ENCODE measurements around the gene ARL13B. TPM values are rescaled to one million over a fixed set of nuclear protein-coding genes. Genes with fewer than 3 reads are reported as not detected.

ARL13B gene
- total RNA-seq, 1 experiment from 2014 or later, result 9.3 TPM

DNA sequence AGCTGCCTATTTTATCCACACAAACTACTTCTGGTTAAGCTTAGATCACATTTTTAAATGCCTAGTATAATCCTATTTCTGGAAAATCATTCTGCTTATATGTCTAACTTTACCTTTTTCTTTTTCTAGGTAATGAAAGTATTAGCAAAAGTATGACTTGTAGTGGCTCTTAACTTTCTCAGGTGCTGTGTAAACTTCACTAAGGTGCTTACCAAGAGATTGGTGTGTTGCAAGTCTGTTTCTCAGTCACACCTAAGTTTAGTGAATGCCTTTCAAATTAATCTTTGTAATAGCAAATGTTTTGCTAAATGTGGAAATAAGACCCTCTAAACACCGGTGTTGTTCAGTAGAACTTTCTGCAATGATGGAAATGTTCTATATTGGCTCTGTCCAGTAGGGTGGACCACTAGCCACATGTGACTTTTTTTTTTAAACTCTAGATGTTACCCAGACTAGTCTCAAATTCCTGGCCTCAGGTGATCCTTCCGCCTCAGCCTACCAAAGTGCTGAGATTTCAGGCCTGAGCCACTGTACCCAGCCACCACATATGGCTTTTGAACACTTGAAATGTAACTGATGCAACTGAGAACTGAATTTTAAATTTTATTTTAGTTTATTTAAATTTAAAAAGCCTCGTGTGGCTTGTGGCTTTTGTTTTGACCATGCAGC is 22.0 kb downstream of the ARL13B start:
- Mint-ChIP-seq H3K27me3 (ENCODE audit: low read depth) (no peaks in the 10 kb centered on the region), H3K9me3 (no peaks in the 10 kb centered on the region), H3K4me1 (no peaks in the 10 kb centered on the region), H3K27ac (no peak overlapping the region), H3K4me3 (no peak overlapping the region), H3K36me3 (no peaks in the 10 kb centered on the region; the same call in 1 of the 2 replicates)
- CTCF ChIA-PET, result interaction anchor here (0.6 kb wide), 1 partner anchor 14 kb away, joined by 3 read pairs; no protein-coding TSS in a partner anchor
- DNase-seq (ENCODE audit: low spot score) (no peak), ATAC-seq (no peak)
- POLR2A ChIA-PET, result no interaction called here
- TF ChIP-seq ZNF396 (CRISPR knock-in tag; IDR thresholded peaks at IDR 0.05; ENCODE audit: borderline replicate concordance), result no peak
- no peak for TF ChIP-seq NR3C1 (CRISPR knock-in tag; conservative IDR thresholded peaks at IDR 0.05; ENCODE audit: low read depth)
- TF ChIP-seq, protein P1, sequence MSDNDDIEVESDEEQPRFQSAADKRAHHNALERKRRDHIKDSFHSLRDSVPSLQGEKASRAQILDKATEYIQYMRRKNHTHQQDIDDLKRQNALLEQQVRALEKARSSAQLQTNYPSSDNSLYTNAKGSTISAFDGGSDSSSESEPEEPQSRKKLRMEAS (CRISPR knock-in tag; IDR thresholded peaks at IDR 0.05), result no peak
- TF ChIP-seq, protein P2, sequence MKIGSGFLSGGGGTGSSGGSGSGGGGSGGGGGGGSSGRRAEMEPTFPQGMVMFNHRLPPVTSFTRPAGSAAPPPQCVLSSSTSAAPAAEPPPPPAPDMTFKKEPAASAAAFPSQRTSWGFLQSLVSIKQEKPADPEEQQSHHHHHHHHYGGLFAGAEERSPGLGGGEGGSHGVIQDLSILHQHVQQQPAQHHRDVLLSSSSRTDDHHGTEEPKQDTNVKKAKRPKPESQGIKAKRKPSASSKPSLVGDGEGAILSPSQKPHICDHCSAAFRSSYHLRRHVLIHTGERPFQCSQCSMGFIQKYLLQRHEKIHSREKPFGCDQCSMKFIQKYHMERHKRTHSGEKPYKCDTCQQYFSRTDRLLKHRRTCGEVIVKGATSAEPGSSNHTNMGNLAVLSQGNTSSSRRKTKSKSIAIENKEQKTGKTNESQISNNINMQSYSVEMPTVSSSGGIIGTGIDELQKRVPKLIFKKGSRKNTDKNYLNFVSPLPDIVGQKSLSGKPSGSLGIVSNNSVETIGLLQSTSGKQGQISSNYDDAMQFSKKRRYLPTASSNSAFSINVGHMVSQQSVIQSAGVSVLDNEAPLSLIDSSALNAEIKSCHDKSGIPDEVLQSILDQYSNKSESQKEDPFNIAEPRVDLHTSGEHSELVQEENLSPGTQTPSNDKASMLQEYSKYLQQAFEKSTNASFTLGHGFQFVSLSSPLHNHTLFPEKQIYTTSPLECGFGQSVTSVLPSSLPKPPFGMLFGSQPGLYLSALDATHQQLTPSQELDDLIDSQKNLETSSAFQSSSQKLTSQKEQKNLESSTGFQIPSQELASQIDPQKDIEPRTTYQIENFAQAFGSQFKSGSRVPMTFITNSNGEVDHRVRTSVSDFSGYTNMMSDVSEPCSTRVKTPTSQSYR (CRISPR knock-in tag; IDR thresholded peaks at IDR 0.05), result no peak
- TF ChIP-seq, protein P3, sequence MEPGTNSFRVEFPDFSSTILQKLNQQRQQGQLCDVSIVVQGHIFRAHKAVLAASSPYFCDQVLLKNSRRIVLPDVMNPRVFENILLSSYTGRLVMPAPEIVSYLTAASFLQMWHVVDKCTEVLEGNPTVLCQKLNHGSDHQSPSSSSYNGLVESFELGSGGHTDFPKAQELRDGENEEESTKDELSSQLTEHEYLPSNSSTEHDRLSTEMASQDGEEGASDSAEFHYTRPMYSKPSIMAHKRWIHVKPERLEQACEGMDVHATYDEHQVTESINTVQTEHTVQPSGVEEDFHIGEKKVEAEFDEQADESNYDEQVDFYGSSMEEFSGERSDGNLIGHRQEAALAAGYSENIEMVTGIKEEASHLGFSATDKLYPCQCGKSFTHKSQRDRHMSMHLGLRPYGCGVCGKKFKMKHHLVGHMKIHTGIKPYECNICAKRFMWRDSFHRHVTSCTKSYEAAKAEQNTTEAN (CRISPR knock-in tag; IDR thresholded peaks at IDR 0.05), result no peak
- TF ChIP-seq MXD4 (CRISPR knock-in tag; IDR thresholded peaks at IDR 0.05; ENCODE audit: borderline replicate concordance), result no peak
- TF ChIP-seq, protein P4, sequence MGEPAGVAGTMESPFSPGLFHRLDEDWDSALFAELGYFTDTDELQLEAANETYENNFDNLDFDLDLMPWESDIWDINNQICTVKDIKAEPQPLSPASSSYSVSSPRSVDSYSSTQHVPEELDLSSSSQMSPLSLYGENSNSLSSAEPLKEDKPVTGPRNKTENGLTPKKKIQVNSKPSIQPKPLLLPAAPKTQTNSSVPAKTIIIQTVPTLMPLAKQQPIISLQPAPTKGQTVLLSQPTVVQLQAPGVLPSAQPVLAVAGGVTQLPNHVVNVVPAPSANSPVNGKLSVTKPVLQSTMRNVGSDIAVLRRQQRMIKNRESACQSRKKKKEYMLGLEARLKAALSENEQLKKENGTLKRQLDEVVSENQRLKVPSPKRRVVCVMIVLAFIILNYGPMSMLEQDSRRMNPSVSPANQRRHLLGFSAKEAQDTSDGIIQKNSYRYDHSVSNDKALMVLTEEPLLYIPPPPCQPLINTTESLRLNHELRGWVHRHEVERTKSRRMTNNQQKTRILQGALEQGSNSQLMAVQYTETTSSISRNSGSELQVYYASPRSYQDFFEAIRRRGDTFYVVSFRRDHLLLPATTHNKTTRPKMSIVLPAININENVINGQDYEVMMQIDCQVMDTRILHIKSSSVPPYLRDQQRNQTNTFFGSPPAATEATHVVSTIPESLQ (CRISPR knock-in tag; IDR thresholded peaks at IDR 0.05), result no peak
- no peak for TF ChIP-seq TCF7 (CRISPR knock-in tag; IDR thresholded peaks at IDR 0.05; ENCODE audit: low read depth)
- TF ChIP-seq ZBTB21 (CRISPR knock-in tag; IDR thresholded peaks at IDR 0.05; ENCODE audit: borderline replicate concordance), result no peak
- TF ChIP-seq, protein P5, sequence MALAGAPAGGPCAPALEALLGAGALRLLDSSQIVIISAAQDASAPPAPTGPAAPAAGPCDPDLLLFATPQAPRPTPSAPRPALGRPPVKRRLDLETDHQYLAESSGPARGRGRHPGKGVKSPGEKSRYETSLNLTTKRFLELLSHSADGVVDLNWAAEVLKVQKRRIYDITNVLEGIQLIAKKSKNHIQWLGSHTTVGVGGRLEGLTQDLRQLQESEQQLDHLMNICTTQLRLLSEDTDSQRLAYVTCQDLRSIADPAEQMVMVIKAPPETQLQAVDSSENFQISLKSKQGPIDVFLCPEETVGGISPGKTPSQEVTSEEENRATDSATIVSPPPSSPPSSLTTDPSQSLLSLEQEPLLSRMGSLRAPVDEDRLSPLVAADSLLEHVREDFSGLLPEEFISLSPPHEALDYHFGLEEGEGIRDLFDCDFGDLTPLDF (CRISPR knock-in tag; IDR thresholded peaks at IDR 0.05), result no peak
- TF ChIP-seq, protein P6, sequence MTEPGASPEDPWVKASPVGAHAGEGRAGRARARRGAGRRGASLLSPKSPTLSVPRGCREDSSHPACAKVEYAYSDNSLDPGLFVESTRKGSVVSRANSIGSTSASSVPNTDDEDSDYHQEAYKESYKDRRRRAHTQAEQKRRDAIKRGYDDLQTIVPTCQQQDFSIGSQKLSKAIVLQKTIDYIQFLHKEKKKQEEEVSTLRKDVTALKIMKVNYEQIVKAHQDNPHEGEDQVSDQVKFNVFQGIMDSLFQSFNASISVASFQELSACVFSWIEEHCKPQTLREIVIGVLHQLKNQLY (CRISPR knock-in tag; IDR thresholded peaks at IDR 0.05), result no peak
- no peak for TF ChIP-seq HMGA2 (CRISPR knock-in tag; IDR thresholded peaks at IDR 0.05)
- no peak for TF ChIP-seq GRHL2 (CRISPR knock-in tag; IDR thresholded peaks at IDR 0.05; ENCODE audit: insufficient replicate concordance, severe bottlenecking)
- TF ChIP-seq ZNF416 (CRISPR knock-in tag; IDR thresholded peaks at IDR 0.05), result no peak
- TF ChIP-seq, protein P7, sequence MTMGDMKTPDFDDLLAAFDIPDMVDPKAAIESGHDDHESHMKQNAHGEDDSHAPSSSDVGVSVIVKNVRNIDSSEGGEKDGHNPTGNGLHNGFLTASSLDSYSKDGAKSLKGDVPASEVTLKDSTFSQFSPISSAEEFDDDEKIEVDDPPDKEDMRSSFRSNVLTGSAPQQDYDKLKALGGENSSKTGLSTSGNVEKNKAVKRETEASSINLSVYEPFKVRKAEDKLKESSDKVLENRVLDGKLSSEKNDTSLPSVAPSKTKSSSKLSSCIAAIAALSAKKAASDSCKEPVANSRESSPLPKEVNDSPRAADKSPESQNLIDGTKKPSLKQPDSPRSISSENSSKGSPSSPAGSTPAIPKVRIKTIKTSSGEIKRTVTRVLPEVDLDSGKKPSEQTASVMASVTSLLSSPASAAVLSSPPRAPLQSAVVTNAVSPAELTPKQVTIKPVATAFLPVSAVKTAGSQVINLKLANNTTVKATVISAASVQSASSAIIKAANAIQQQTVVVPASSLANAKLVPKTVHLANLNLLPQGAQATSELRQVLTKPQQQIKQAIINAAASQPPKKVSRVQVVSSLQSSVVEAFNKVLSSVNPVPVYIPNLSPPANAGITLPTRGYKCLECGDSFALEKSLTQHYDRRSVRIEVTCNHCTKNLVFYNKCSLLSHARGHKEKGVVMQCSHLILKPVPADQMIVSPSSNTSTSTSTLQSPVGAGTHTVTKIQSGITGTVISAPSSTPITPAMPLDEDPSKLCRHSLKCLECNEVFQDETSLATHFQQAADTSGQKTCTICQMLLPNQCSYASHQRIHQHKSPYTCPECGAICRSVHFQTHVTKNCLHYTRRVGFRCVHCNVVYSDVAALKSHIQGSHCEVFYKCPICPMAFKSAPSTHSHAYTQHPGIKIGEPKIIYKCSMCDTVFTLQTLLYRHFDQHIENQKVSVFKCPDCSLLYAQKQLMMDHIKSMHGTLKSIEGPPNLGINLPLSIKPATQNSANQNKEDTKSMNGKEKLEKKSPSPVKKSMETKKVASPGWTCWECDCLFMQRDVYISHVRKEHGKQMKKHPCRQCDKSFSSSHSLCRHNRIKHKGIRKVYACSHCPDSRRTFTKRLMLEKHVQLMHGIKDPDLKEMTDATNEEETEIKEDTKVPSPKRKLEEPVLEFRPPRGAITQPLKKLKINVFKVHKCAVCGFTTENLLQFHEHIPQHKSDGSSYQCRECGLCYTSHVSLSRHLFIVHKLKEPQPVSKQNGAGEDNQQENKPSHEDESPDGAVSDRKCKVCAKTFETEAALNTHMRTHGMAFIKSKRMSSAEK (CRISPR knock-in tag; IDR thresholded peaks at IDR 0.05; ENCODE audit: borderline replicate concordance), result no peak
- TF ChIP-seq, protein P8, sequence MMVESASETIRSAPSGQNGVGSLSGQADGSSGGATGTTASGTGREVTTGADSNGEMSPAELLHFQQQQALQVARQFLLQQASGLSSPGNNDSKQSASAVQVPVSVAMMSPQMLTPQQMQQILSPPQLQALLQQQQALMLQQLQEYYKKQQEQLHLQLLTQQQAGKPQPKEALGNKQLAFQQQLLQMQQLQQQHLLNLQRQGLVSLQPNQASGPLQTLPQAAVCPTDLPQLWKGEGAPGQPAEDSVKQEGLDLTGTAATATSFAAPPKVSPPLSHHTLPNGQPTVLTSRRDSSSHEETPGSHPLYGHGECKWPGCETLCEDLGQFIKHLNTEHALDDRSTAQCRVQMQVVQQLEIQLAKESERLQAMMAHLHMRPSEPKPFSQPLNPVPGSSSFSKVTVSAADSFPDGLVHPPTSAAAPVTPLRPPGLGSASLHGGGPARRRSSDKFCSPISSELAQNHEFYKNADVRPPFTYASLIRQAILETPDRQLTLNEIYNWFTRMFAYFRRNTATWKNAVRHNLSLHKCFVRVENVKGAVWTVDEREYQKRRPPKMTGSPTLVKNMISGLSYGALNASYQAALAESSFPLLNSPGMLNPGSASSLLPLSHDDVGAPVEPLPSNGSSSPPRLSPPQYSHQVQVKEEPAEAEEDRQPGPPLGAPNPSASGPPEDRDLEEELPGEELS (CRISPR knock-in tag; IDR thresholded peaks at IDR 0.05), result no peak
- TF ChIP-seq, protein P9, sequence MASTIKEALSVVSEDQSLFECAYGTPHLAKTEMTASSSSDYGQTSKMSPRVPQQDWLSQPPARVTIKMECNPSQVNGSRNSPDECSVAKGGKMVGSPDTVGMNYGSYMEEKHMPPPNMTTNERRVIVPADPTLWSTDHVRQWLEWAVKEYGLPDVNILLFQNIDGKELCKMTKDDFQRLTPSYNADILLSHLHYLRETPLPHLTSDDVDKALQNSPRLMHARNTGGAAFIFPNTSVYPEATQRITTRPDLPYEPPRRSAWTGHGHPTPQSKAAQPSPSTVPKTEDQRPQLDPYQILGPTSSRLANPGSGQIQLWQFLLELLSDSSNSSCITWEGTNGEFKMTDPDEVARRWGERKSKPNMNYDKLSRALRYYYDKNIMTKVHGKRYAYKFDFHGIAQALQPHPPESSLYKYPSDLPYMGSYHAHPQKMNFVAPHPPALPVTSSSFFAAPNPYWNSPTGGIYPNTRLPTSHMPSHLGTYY (CRISPR knock-in tag; IDR thresholded peaks at IDR 0.05), result no peak
- TF ChIP-seq, protein P10, sequence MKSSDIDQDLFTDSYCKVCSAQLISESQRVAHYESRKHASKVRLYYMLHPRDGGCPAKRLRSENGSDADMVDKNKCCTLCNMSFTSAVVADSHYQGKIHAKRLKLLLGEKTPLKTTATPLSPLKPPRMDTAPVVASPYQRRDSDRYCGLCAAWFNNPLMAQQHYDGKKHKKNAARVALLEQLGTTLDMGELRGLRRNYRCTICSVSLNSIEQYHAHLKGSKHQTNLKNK (CRISPR knock-in tag; IDR thresholded peaks at IDR 0.05), result no peak
- no peak for TF ChIP-seq KAT7 (CRISPR knock-in tag; IDR thresholded peaks at IDR 0.05; ENCODE audit: borderline replicate concordance)
- no peak for TF ChIP-seq JAZF1 (CRISPR knock-in tag; IDR thresholded peaks at IDR 0.05)

Data from WTC11 (cell line).